ENCODE results near the gene YAP1. TPM values are rescaled to one million over a fixed set of nuclear protein-coding genes. Genes with fewer than 3 reads are reported as not detected.

The YAP1 gene
- total and polyA plus RNA-seq, 2 of the 4 experiments (the other 2 are of a cell fraction) = 121 to 251 TPM

- Histone ChIP-seq H4K8ac (ENCODE audit: low read depth in 2 of 2, low read length in 2 of 2) (no peak overlapping the region), H2AFZ (replicated peaks; ENCODE audit: low read length, poor library complexity) (no peak overlapping the region), H2BK120ac (ENCODE audit: low read depth, low read length) (no peak overlapping the region), H3K9me3 (ENCODE audit: control insufficient read depth, insufficient read depth, low read length) (no peaks in the 10 kb centered on the region), H3K9ac (ENCODE audit: low read depth, low read length) (no peak overlapping the region), H3K56ac (ENCODE audit: extremely low read depth, insufficient read depth, low read length) (no peak overlapping the region), H2AK5ac (ENCODE audit: low read depth, low read length) (no peak overlapping the region), H2BK20ac (ENCODE audit: low read depth, low read length) (no peak overlapping the region), H4K5ac (ENCODE audit: low read depth, low read length) (no peak overlapping the region), H3K4me3 (ENCODE audit: insufficient read depth, low read depth, low read length) (no peak overlapping the region), H3K9me1 (ENCODE audit: insufficient read depth, low read length) (peaks cover 10% of the 10 kb centered on the region), H3K4me2 (ENCODE audit: low read depth, low read length) (no peak overlapping the region), H3K4ac (ENCODE audit: low read depth, low read length) (no peak overlapping the region), H3K23ac (ENCODE audit: low read depth, low read length) (no peak overlapping the region), H3K79me1 (ENCODE audit: low read depth in 1 of 2, low read length in 2 of 2) (peaks cover 18 to 68% of the 10 kb centered on the region in 2 experiments), H3K4me1 (ENCODE audit: control insufficient read depth, insufficient read depth, low read length) (peaks cover 3% of the 10 kb centered on the region), H3K18ac (ENCODE audit: low read depth, low read length) (no peak overlapping the region), H4K91ac (ENCODE audit: insufficient read depth, low read depth, low read length) (no peak overlapping the region), H3K27ac (ENCODE audit: insufficient read depth, low read length) (no peak overlapping the region), H2AK9ac (replicated peaks; ENCODE audit: low read depth, low read length, poor library complexity) (no peak overlapping the region), H3K27me3 (ENCODE audit: control insufficient read depth, insufficient read depth, low read length) (no peaks in the 10 kb centered on the region), H3K14ac (replicated peaks; ENCODE audit: low read depth, low read length) (no peak overlapping the region), H3K36me3 (ENCODE audit: control insufficient read depth, insufficient read depth, low read length) (peaks cover 16% of the 10 kb centered on the region), H2BK5ac (ENCODE audit: low read depth, low read length, poor library complexity, severe bottlenecking) (peak overlapping the region; percentile 1), H4K20me1 (ENCODE audit: insufficient read depth, low read length) (peaks cover 16% of the 10 kb centered on the region; the same call in 1 of the 2 replicates), H2BK15ac (ENCODE audit: low read depth, low read length) (no peak overlapping the region)
- no TSS peak for BruUV-seq (replicated peaks)
- no CpG with 5 or more reads among the region's 4 CpGs for WGBS, 2 experiments (ENCODE audit: extremely low coverage in 2 of 2, insufficient read length in 1 of 2)
- intact Hi-C loops (cut with micrococcal nuclease) (no loop called here), dilution Hi-C loops (cut with HindIII; ENCODE audit: low sequenced_read_pairs, unreplicated experiment) (no loop called here), in situ Hi-C loops (cut with MboI; ENCODE audit: low sequenced_read_pairs) (no loop called here)
- ChIA-PET POLR2A (ENCODE audit: unreplicated experiment) (no interaction called here), CTCF (no interaction called here)
- DNase-seq (no peak), ATAC-seq (ENCODE audit: low read depth) (no peak)
- TF ChIP-seq FOS (IDR thresholded peaks at IDR 0.05; ENCODE audit: low read depth, low read length) (no peak), MAZ (IDR thresholded peaks at IDR 0.05; ENCODE audit: borderline replicate concordance, low read depth, low read length) (no peak)
These were observed 53.1 kb downstream of the YAP1 start for GRCh38 chr11:102163368-102163767.
